AG08395 (cell line): ENCODE data around the gene ZNF414.
"Not testable (repeated sequence)": the region's sequence is repeated elsewhere in the genome, so short reads cannot be mapped to it uniquely, and the experiment has no call there.

ENCODE experiments used
- DNase-seq: peaks from one replicate; pipeline ENCODE4 v3.0.0; 2012; ENCODE audit warnings: mixed read lengths, low spot score

ZNF414 gene, protein sequence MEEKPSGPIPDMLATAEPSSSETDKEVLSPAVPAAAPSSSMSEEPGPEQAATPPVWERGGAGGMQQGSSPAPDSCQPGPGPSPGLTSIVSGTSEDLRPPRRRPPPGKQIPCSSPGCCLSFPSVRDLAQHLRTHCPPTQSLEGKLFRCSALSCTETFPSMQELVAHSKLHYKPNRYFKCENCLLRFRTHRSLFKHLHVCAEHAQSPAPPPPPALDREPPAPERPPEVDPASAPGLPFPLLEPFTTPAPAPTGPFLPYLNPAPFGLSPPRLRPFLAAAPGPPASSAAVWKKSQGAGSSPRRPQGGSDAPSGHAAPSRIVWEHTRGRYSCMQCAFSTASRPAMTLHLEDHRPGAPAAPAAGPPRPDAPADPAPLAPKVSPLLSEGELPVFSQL

DNA sequence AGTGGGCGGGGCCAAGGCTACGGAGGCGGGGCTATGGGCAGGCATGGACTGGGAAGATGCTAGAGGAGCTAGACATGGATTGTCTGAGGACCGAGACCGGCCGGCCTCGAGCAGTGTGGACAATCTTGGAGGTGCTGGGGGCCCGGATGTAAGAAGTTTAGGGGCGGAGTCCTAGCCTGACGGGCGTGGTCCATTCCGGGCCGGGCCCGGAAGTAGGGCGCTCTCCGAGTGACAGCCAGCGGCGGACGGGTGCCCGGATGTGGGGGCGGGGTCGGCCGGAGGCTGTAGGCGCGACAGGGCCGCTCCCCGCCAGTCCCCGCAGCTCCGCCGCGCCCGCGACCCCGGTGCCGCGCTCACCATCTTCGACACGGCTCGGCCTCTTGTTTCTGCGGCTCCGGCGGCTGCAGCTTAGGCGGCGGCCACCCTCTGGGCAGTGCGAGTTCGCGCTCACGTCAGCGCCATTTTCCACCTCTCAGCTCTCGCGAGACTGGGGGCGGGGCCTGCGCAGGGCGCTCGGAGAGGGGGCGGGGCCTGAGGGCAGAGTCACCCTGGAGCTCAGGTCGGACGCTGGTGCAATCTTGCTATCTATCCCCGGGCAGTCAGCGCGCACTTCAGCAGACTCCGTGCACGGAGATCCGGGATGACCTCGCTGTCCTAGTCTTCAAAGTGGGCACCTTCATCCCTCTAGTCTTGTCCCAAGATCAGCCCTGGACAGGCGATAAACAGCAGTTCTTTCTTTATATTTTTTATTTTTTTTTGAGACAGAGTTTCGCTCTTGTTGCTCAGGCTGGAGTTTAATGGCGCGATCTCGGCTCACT, at the start of gene ZNF414:
Gene ZNF414 (minus strand): TSS at position 481 of the 818 bp plus-strand sequence. CDS start 121 bp downstream, at position 360.
- peak; percentile 98 for DNase-seq

DNA sequence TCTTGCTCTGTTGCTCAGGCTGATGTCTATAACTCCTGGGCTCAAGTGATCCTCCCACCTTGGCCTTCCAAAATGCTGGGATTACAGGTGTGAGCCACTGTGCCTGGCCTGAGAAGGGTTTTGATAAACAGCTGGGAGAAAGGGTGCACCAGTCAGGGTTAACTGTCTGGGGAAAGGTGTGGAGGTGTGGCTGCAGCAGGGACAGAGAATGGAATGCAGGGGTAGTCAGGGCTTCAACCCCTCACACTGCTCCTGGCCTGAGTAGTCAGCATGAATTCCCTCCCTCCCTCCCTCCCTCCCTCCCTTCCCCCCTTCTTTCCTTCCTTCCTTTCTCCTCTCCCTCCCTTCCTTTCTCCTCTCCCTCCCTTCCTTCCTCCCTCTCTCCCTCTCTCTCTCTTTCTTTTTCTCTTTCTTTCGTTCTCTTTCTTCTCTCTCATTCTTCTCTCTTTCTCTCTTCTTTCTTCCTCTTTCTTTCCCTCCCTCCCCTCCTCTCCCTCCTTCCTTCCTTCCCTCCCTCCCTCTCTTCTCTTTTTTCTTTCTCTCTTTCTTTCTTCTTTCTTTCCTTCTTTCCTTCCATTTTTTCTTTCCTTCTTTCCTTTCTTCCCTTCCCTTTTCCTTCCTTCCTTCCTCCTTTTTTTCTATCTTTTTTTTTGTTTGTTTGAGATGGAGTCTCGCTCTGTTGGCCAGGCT, 47.3 kb upstream of the ZNF414 start:
- no peak for DNase-seq

- DNase-seq = no peak
Measured at GRCh38 chr19:8558325-8558724, 44.4 kb upstream of the ZNF414 start.

- no peak for DNase-seq
Measured at GRCh38 chr19:8557642-8558238, 43.8 kb upstream of the ZNF414 start.

DNA sequence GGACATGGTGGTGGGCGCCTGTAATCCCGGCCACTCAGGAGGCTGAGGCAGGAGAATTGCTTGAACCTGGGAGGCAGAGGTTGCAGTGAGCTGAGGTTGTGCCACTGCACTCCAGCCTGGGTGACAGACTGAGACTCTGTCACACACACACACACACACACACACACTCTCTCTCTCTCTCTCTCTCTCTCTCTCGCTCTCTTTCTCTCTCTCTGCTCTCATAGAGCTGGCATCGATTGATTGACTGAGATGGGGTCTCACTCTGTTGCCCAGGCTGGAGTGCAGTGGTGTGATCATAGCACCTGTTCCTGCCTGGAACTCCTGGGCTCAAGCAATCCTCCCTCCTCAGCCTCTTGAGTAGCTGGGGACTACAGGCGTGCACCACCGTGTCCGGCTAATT, 39.8 kb upstream of the ZNF414 start:
- not testable (repeated sequence) for DNase-seq

DNA sequence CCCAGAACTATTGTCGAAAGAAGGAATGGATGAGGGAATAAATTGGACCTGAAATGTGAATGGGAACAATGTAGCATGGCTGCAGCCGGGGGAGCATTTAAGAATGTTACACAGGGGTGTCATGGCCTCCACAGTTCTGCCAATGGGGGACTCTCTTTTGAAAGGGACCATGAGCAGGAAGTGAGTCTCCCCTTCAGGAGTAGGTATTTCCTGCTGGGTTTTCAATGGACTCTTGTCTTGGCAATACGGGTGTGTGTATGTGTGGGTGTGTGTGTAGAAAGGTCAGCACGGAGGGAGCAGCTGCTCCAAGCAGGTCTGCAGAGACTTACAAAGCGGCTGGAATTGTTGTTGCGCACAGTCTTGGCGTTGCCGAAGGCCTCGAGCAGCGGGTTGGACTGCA, 38.8 kb upstream of the ZNF414 start:
- DNase-seq = no peak

- DNase-seq = no peak
Measured at GRCh38 chr19:8550070-8550469, 36.1 kb upstream of the ZNF414 start.

GRCh38 chr19:8545743-8546142, 31.8 kb upstream of the ZNF414 start:
- DNase-seq = no peak

DNA sequence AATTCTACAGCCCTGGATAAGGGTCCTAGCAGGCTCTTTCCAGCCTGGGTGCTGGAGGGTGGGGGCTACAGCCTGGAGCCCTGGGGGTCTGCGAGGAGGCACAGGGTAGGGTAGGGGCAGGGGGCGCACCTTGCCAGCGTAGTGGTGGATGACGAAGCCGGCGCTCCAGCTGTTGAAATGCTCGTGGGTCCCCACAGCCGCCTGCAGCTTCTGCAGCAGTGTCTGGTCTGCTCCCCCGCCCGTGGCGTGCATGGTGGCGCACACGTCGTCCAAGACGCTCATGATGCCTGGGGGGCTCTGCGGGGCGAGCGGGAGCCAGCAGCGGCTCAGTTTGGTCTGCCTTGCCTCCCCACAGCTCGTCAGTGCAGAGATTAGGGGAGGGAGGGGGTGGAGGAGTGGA, 30.2 kb upstream of the ZNF414 start:
- no peak for DNase-seq

DNA sequence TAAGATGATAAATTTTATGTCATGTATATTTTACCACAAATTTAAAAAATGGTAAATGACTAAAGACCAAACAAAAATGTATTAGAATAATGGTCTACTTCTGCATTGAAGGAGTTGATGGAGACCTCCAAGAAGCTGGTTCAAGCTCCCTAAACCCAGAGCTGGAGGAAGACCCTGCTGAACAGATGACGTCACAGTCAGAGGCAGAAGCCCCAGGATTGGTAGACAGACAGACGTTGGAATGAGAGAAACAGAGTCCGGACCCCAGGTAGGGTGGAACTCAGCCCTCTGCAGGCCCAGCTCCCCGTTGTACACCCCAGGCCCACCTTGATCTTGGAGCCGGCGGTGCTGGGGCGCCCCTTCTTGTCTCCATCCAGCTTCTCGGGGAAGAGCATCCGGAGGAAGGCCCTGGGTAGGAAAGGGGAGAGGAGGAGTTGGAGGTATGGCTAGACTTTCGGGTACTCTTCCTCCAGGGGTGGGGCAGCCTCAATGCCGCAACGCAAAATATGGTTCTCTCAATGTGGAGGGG, 25.7 kb upstream of the ZNF414 start:
- no peak for DNase-seq

- DNase-seq = no peak
Measured at GRCh38 chr19:8537099-8537498, 23.1 kb upstream of the ZNF414 start.

GRCh38 chr19:8536282-8536681, 22.3 kb upstream of the ZNF414 start:
- no peak for DNase-seq

- no peak for DNase-seq
Measured at GRCh38 chr19:8532225-8532624, 18.3 kb upstream of the ZNF414 start.

DNA sequence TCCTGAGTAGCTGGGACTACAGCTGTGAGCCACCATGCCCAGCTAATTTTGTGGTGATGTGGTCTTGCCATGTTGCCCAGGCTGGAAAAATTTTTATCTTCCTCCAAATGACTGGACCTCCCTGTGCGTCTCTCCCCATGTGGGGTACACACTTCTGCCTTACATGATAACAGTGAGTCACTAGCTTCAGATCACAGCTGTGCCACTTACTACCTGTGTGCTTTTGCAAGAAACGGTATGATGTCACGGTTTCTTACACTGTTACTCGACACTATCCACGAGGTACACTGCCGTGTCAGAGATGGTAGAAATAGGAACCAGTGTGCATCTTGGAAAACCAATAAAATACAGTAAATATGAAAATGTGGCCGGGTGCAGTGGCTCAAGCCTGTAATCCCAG, 17.5 kb upstream of the ZNF414 start:
- no peak for DNase-seq

GRCh38 chr19:8530061-8530679, 16.2 kb upstream of the ZNF414 start:
- no peak for DNase-seq

DNA sequence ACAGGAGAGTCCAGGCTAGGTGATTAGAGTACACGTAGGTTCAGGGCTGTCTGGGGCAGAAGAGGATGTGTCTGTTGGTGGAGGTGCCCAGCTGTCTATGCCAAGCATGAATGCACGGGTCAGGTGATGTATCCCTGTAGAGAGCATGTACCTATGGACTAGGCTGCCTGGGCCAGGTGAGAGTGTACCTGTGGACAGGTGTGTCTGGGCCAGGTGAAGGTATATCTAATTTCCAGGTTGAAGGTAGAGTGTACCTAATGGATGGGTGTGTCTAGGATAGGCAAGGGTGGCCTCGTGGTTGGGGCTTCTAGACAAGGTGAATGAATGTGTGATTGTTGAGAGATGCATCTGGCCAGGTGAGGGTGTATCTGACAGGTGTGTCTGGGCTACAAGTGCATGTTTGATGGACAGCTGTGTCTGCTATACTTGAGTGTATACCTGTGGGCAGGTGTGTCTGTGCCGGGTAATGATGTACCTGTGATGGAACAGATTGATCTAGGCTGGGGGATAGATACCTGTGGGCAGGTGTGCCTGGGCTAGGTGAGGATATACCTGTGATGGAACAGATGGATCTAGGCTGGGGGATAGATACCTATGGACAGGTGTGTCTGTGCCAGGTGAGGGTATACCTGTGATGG, 15.5 kb upstream of the ZNF414 start:
- DNase-seq = no peak

DNA sequence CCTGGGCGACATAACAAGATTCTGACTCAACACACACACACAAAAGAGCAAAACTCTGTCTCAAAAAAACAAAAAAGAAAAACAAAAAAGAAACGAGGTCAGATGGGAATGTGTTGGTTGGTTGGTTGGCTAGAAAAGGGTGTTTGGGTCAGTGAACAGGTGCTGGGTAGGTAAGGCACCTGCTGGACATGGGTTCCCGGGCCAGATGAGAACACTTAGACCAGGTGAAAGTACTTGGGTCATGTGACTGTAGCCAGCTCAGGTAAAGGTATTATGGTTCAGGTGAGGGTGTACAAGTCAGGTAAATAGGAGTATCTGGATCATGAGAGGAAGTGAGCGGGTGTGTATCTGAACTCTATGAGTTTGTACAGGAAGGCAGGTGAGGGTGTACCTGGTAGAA, 14.5 kb upstream of the ZNF414 start:
- no peak for DNase-seq

DNA sequence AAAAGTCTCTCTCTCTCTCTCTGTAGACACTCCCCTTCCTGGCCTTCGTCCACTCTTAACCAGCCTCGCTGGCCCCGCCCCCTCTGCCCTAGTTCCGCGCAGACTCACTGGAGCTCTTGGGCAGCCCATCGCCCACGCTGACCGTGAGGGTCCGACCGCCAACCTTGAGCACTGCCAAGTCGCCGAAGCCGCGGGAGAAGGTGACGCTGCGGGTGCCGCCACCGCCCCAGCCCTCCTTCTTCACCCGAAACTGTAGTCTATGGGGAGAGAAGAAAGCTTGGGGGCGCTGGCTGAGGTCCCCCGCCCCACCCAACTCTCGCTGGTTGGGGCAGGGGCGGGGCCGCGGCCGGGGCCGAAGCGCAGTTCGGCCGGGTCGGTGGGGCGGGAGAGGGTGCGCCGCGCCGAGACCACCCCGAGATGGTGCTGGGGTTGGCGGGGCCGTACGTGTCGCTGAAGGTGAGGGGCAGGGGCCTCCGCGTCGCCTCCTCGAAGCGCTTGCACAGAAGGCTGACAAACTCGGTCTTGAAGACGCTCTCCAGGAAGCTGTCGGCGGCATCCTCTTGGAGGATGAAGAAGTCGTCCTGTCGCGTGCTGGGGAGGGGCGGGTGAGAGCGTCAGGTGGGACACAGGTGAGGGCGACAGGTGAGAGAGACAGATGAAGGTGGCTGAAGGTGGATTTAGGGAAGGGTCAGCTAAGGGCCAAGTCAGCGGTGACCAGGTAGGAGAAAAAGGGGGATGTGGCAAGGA, 12.6 kb upstream of the ZNF414 start:
- peak; percentile 93 for DNase-seq

- DNase-seq = no peak
Measured at GRCh38 chr19:8525401-8525684, 11.4 kb upstream of the ZNF414 start.

DNA sequence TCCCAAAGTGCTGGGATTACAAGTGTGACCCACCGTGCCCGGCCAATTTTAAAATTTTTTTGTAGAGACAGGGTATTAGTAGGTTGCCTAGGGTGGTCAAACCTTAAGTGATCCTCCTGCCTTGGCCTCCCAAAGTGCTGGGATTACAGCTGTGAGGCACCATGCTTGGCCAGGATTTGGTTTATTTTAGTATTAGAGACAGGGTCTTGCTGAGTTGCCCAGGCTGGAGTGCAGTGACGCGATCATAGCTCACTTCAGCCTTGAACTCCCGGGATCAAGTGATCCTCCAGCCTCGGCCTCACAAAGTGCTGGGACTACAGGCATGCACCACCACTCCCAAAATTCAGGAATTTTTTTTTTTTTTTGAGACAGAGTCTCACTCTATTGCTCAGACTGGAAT, 5.4 kb upstream of the ZNF414 start:
- no peak for DNase-seq

- no peak for DNase-seq
Measured at GRCh38 chr19:8518536-8518935, 4.6 kb upstream of the ZNF414 start.
